Breast epithelium (tissue), 3 donors: ENCODE data around the gene RASSF6.

Experiments
- POLR2A ChIP-seq: fragments of 450-650 bp; IDR thresholded peaks from one replicate; pipeline ENCODE4 v1.6.1; 2016; ENCODE audit warnings: antibody characterized with exemption, mild to moderate bottlenecking, moderate library complexity
- POLR2AphosphoS5 ChIP-seq, 3 donors: sonication (generic); formaldehyde crosslinking; IDR thresholded peaks; one replicate each; pipeline ENCODE4 v1.6.1; 2017; ENCODE audit warnings: antibody characterized with exemption in 3 of 3
- TF ChIP-seq, protein P1 (sequence below), 3 donors: fragments of 450-650 bp; IDR thresholded peaks; one replicate each; pipeline ENCODE4 v1.5.1; 2016 to 2017; ENCODE audit warnings: antibody characterized with exemption in 3 of 3, mild to moderate bottlenecking in 3 of 3, moderate library complexity in 3 of 3

DNA sequence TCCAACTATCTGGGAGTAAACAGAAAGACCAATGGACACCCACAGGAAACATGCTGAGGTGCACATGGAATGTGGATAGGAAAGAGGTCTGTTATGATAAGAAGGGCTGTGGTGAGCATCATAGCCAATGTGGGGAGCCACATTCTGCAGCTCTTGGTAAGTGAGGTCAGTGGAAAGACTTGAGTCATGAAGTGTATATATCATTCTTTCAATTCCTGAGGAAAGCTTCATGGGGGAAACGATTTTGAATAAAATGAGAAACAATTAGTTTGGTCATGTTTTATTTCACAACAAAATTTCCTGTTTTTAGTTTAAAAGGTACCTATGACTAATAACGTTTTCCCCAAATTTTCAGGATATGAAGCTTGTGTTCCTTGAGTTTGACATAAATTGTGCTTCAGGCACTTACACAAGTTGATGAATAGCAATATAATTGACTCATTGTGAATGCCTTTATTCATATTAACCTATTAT, 41.4 kb upstream of the RASSF6 start:
- TF ChIP-seq POLR2A (no peak), POLR2AphosphoS5 (IDR thresholded peaks at IDR 0.05) (no peak)
- TF ChIP-seq, protein P1, sequence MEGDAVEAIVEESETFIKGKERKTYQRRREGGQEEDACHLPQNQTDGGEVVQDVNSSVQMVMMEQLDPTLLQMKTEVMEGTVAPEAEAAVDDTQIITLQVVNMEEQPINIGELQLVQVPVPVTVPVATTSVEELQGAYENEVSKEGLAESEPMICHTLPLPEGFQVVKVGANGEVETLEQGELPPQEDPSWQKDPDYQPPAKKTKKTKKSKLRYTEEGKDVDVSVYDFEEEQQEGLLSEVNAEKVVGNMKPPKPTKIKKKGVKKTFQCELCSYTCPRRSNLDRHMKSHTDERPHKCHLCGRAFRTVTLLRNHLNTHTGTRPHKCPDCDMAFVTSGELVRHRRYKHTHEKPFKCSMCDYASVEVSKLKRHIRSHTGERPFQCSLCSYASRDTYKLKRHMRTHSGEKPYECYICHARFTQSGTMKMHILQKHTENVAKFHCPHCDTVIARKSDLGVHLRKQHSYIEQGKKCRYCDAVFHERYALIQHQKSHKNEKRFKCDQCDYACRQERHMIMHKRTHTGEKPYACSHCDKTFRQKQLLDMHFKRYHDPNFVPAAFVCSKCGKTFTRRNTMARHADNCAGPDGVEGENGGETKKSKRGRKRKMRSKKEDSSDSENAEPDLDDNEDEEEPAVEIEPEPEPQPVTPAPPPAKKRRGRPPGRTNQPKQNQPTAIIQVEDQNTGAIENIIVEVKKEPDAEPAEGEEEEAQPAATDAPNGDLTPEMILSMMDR (IDR thresholded peaks at IDR 0.05): no peak
